Kidney epithelial cell (primary cell): ENCODE results near the gene PACRG. TPM values are rescaled to one million over a fixed set of nuclear protein-coding genes. Genes with fewer than 3 reads are reported as not detected.

Source experiments
- DNase-seq: peaks from one replicate; pipeline ENCODE4 v3.0.0-alpha.2; 2010; ENCODE audit warnings: low read depth
- H3K27me3 ChIP-seq: 2 replicates; pipeline ENCODE4 v1.6.0; 2011; ENCODE audit warnings: low read length; ENCODE audit not compliant: control insufficient read depth, insufficient read depth
- H3K36me3 ChIP-seq: 2 replicates; pipeline ENCODE4 v1.5.1; 2011; ENCODE audit warnings: low read length; ENCODE audit not compliant: control insufficient read depth, insufficient read depth
- H3K4me3 ChIP-seq: 2 replicates; pipeline ENCODE4 v1.5.1; 2011; ENCODE audit warnings: low read depth, mild to moderate bottlenecking, control low read depth, low read length
- total RNA-seq: library from RNA; depleted of rRNA; stranded (reverse); fragments of >200 nt; gene quantifications from 2 replicates; pipeline ENCODE4 v1.2.3, GENCODE V29; 2015
- TF ChIP-seq, protein P1 (sequence below): IDR thresholded peaks from 2 replicates; pipeline ENCODE4 v1.5.1; 2011; ENCODE audit warnings: mild to moderate bottlenecking, moderate library complexity, low read length, control low read depth, inconsistent platforms; ENCODE audit not compliant: insufficient read depth, poor library complexity, severe bottlenecking

The PACRG gene
- total RNA-seq, 1 donor from 2014 or later: 0.29 TPM

GRCh38 chr6:162785632-162786242, 58.0 kb downstream of the PACRG start:
- no peak overlapping the region for H3K4me3 ChIP-seq
- no peaks in the 10 kb centered on the region for H3K36me3 ChIP-seq
- no peaks in the 10 kb centered on the region for H3K27me3 ChIP-seq
- TF ChIP-seq, protein P1, sequence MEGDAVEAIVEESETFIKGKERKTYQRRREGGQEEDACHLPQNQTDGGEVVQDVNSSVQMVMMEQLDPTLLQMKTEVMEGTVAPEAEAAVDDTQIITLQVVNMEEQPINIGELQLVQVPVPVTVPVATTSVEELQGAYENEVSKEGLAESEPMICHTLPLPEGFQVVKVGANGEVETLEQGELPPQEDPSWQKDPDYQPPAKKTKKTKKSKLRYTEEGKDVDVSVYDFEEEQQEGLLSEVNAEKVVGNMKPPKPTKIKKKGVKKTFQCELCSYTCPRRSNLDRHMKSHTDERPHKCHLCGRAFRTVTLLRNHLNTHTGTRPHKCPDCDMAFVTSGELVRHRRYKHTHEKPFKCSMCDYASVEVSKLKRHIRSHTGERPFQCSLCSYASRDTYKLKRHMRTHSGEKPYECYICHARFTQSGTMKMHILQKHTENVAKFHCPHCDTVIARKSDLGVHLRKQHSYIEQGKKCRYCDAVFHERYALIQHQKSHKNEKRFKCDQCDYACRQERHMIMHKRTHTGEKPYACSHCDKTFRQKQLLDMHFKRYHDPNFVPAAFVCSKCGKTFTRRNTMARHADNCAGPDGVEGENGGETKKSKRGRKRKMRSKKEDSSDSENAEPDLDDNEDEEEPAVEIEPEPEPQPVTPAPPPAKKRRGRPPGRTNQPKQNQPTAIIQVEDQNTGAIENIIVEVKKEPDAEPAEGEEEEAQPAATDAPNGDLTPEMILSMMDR: no peak
- DNase-seq: no peak

DNA sequence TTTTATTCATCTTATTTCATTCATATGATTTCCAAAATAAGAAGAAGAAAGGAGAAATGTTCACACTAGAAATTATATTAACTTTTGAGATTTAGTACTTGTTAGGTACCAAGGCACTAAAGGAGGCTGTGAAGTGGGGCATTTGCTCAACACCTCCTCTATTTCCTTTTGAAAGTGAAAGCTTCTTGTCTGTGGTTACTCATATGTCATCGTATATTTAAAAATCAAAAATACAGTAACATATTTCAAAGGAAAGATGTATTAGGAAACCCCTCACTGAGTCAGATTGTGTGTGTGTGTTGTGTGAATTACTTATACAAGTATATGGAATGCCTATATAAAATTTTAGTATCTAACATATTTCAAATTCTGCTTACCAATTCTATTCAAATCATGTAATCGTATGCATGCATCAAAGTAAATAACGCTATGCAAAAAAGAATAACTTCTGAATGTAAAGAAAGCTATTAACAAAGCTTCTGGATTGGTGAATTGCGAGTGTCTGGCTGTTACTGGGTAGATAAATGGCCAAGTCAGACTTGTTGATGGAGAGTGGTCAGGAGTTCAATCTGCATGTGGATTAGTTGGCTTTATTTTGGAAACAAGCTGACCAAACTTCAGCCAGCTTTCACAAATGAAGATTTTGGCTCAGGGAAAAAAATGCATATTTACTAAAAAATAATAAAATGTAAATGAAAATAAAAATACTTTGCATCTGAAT, 70.9 kb downstream of the PACRG start:
- no peaks in the 10 kb centered on the region for H3K36me3 ChIP-seq
- H3K27me3 ChIP-seq: no peaks in the 10 kb centered on the region
- TF ChIP-seq, protein P1: no peak
- no peak for DNase-seq
- no peak overlapping the region for H3K4me3 ChIP-seq

DNA sequence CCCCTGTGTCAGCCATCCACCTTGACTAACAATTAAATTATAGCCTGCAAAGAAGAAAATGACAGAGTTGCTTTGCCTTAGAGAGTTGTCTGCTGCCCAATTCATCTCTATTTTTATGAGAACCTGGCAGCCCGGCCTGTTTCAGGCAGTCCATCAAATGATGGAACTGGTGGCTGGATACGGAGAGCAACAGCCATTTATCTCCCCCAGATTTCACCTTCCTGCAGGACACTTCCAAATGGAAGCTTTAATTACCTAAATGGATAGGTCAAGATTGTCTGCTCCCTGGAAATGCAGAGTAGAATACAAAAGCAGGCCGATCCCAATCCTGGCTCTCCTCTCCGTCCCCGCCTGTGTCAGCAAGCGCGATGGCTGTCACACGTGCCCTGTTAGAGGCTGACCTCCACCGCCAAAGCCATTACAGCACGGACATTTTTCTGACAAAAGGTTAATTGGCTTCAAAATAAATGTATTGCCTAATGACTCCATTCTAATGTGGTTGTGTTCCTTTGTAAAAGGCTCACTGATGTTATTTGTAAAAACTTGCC, 86.7 kb downstream of the PACRG start:
- no peaks in the 10 kb centered on the region for H3K36me3 ChIP-seq
- DNase-seq: no peak
- TF ChIP-seq, protein P1: no peak
- H3K4me3 ChIP-seq: no peak overlapping the region
- H3K27me3 ChIP-seq: no peaks in the 10 kb centered on the region

DNA sequence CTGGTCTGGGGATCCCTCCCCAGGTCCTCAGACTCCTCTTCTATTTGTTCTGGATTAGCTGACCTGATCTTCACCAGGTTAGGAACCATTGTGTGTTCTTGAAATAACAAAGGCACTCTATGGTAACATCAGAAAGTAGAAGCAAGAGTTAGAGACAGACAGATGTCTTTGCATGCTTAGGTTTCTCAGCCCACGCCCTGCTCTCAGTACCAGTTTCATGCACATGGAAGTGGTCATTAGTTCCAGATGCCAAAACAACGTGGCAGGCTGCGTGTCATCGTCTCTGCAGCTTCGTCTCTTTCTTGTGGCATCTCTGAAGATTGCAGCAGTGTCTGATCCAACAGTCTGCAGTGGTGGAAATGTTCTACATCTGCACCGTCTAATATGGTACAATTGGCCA, 89.4 kb downstream of the PACRG start:
- H3K27me3 ChIP-seq: no peaks in the 10 kb centered on the region
- TF ChIP-seq, protein P1: no peak
- DNase-seq: no peak
- H3K36me3 ChIP-seq: no peaks in the 10 kb centered on the region
- no peak overlapping the region for H3K4me3 ChIP-seq

DNA sequence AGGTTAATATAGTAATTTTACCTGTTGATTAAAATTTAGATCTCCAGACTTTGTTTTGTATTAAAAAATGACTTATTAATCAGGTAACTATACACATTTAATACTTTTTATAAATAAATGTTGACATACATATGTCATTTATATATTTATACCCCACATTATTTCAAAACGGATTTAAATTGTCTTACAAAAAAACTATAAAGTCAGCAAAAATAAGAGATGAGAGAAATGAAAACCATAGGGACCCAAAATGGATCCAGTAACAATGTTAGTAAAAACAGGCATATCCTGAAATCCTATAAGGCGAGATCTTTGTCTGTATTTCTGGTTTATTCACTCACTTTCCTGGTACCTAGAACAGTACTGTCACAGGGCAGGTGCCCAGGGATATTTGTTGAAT, 91.5 kb downstream of the PACRG start:
- H3K36me3 ChIP-seq: no peaks in the 10 kb centered on the region
- no peak for DNase-seq
- TF ChIP-seq, protein P1: no peak
- no peak overlapping the region for H3K4me3 ChIP-seq
- H3K27me3 ChIP-seq: no peaks in the 10 kb centered on the region

DNA sequence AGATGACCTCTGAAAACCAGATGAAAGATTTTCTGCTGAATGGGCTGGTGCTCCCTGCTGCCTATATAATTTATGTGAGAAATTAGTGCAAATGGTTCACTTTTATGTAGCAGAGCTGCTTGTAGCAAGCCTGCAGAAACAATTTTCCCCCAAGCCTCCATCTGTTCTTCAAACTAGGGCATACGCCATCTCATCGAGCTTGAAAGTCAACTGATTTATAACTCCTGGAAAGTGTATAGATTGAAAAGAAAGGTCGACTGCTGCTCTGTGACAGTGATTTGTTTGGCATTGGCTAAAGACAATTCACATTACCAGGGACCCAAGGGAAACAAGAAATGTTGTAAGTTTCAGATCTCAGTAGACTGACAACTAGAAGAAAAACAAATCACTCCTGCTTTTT, 93.3 kb downstream of the PACRG start:
- Histone ChIP-seq H3K4me3 (no peak overlapping the region), H3K36me3 (no peaks in the 10 kb centered on the region), H3K27me3 (no peaks in the 10 kb centered on the region)
- no peak for DNase-seq
- TF ChIP-seq, protein P1: no peak
